Fibroblast of lung (primary cell): Measurements from ENCODE around the gene PPP2R2D. TPM values are rescaled to one million over a fixed set of nuclear protein-coding genes. Genes with fewer than 3 reads are reported as not detected.

ENCODE experiments used
- DNase-seq, 2 donors: peaks; one replicate each; pipeline versions ENCODE4 v3.0.0 to v3.0.0-alpha.2; 2010; ENCODE audit warnings: low read depth in 2 of 2
- H2AFZ ChIP-seq: 2 replicates; pipeline ENCODE4 v1.5.1; 2012; ENCODE audit warnings: low read length, control low read depth, inconsistent platforms
- H3K27ac ChIP-seq: 2 replicates; pipeline ENCODE4 v1.5.1; 2011; ENCODE audit warnings: low read length, control low read depth; ENCODE audit not compliant: insufficient read depth
- H3K27me3 ChIP-seq: 2 replicates; pipeline ENCODE4 v1.5.1; 2011; ENCODE audit warnings: mild to moderate bottlenecking, low read length; ENCODE audit not compliant: control insufficient read depth, insufficient read depth
- H3K36me3 ChIP-seq: 2 replicates; pipeline ENCODE4 v1.5.1; 2011; ENCODE audit warnings: low read length; ENCODE audit not compliant: control insufficient read depth, insufficient read depth
- H3K4me1 ChIP-seq: 2 replicates; pipeline ENCODE4 v1.5.1; 2011; ENCODE audit warnings: low read length; ENCODE audit not compliant: control insufficient read depth, insufficient read depth; ENCODE audit errors: extremely low read depth
- H3K4me2 ChIP-seq: 2 replicates; pipeline ENCODE4 v1.5.1; 2011; ENCODE audit warnings: low read length, control low read depth; ENCODE audit not compliant: insufficient read depth; ENCODE audit errors: extremely low read depth
- H3K4me3 ChIP-seq, 4 experiments: fragments of 200-600 bp in 1 of 4; sonication (generic) in 1 of 4; replicated peaks in 1 of 4; 2 replicates each; pipeline ENCODE4 v1.5.1; 2011 to 2016; ENCODE audit warnings: low read length in 4 of 4, low read depth in 3 of 4, mild to moderate bottlenecking in 3 of 4, control low read depth in 2 of 4, inconsistent platforms in 1 of 4, mixed read lengths in 1 of 4; ENCODE audit not compliant: insufficient read depth in 1 of 4; ENCODE audit errors: control extremely low read depth in 1 of 4
- H3K79me2 ChIP-seq: 2 replicates; pipeline ENCODE4 v1.5.1; 2012; ENCODE audit warnings: mild to moderate bottlenecking, low read length, inconsistent platforms; ENCODE audit not compliant: control insufficient read depth, insufficient read depth
- H3K9ac ChIP-seq: 2 replicates; pipeline ENCODE4 v1.5.1; 2011; ENCODE audit warnings: mild to moderate bottlenecking, low read length, control low read depth; ENCODE audit not compliant: insufficient read depth
- H3K9me3 ChIP-seq: 2 replicates; pipeline ENCODE4 v1.5.1; 2012; ENCODE audit warnings: low read depth, low read length; ENCODE audit not compliant: control insufficient read depth, insufficient read depth
- H4K20me1 ChIP-seq: 2 replicates; pipeline ENCODE4 v1.5.1; 2011; ENCODE audit warnings: low read length; ENCODE audit not compliant: control insufficient read depth, insufficient read depth; ENCODE audit errors: extremely low read depth
- EZH2 ChIP-seq: IDR thresholded peaks from 2 replicates; pipeline ENCODE4 v1.5.1; 2012; ENCODE audit warnings: low read length, control low read depth, mild to moderate bottlenecking; ENCODE audit errors: missing control alignments
- polyA plus RNA-seq, 2 donors: library from polyadenylated mRNA; depleted of rRNA in 1 of 2; stranded (reverse) in 1 of 2; unstranded in 1 of 2; fragments of >200 nt; gene quantifications; 2 replicates each; pipeline ENCODE4 v1.2.1, GENCODE V29; 2011 to 2012; ENCODE audit warnings: missing spikeins in 1 of 2
- total RNA-seq: library from RNA; depleted of rRNA; stranded (reverse); fragments of >200 nt; gene quantifications from 2 replicates; pipeline ENCODE4 v1.2.1, GENCODE V29; 2014
- TF ChIP-seq, protein P1 (sequence below), 2 donors: IDR thresholded peaks in 1 of 2; conservative IDR thresholded peaks in 1 of 2; 1 replicate in 1 of 2; 2 replicates in 1 of 2; pipeline ENCODE4 v1.5.1; 2011 to 2012; ENCODE audit warnings: low read length in 2 of 2, control low read depth in 1 of 2, inconsistent platforms in 1 of 2, low read depth in 1 of 2, mild to moderate bottlenecking in 1 of 2

Gene PPP2R2D
- total and polyA plus RNA-seq, 2 donors (not counting 1 experiment from before 2014, with no cell fraction given) = 23.3 to 25.4 TPM

DNA sequence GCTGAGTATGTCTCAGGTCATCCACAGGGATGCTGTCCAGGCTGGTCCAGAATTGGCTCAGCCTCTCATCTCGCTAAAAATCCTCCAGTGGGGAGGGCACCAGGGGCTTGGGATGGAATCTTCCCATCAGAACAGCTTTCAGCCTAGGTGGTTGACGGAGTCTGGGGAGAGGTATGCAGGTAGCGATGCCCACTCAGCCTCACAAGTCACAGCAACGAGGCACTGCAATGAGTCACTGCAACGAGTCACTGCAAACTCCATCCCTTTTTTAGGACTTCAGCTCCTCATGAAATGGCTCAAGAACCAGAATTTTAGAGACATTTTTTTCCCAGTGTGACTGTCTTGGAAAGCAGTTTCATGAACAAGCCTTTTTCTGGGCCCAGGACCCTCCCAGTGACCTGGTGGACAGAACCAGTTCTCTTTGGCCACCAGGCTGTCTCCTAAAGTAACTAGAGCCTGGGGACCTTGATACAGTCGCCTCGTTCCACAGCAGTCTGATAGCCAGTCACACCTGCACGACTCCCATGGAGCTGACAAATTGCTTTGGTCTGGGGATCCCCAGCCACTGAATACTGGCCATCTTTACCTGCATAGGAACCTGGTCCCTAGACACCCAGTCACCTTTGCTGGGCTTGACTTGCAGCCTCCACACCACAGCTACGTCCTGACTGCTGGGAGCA, 41.3 kb upstream of the PPP2R2D start:
- TF ChIP-seq, protein P1, sequence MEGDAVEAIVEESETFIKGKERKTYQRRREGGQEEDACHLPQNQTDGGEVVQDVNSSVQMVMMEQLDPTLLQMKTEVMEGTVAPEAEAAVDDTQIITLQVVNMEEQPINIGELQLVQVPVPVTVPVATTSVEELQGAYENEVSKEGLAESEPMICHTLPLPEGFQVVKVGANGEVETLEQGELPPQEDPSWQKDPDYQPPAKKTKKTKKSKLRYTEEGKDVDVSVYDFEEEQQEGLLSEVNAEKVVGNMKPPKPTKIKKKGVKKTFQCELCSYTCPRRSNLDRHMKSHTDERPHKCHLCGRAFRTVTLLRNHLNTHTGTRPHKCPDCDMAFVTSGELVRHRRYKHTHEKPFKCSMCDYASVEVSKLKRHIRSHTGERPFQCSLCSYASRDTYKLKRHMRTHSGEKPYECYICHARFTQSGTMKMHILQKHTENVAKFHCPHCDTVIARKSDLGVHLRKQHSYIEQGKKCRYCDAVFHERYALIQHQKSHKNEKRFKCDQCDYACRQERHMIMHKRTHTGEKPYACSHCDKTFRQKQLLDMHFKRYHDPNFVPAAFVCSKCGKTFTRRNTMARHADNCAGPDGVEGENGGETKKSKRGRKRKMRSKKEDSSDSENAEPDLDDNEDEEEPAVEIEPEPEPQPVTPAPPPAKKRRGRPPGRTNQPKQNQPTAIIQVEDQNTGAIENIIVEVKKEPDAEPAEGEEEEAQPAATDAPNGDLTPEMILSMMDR (conservative IDR thresholded peaks at IDR 0.05 in 1 of 2, IDR thresholded peaks at IDR 0.05 in 1 of 2; ENCODE audit: low read depth in 1 of 2, low read length in 2 of 2) = no peak
- TF ChIP-seq EZH2 = no peak
- H3K4me1 ChIP-seq = no peaks in the 10 kb centered on the region
- no peak for DNase-seq

DNA sequence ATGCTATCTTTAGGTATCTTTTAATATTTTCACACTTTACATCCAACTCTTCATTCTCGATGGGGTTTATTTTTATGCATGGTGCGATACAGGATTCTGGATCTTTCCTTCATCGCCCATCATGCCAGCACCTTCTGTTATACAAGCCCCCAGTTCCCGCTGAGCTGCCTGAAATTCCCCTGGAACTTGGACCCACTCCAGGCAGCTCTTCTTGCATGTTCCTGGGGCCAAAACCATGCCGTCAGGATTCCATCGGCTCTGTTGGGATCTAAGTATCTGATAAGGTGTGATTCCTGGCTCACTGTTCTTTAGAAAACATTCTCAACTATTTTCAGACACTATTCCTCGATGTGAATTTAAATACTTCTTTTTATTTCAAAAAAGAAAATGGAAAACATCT, 40.5 kb upstream of the PPP2R2D start:
- H3K79me2 ChIP-seq = no peaks in the 10 kb centered on the region
- no peaks in the 10 kb centered on the region for H3K4me1 ChIP-seq
- TF ChIP-seq, protein P1 (conservative IDR thresholded peaks at IDR 0.05 in 1 of 2, IDR thresholded peaks at IDR 0.05 in 1 of 2; ENCODE audit: low read depth in 1 of 2, low read length in 2 of 2) = no peak
- TF ChIP-seq EZH2 = no peak
- H3K36me3 ChIP-seq = no peaks in the 10 kb centered on the region
- no peaks in the 10 kb centered on the region for H3K27me3 ChIP-seq
- H3K27ac ChIP-seq = no peak overlapping the region
- no peak overlapping the region for H3K4me3 ChIP-seq
- no peak overlapping the region for H3K9ac ChIP-seq
- H3K4me2 ChIP-seq = no peak overlapping the region
- H3K9me3 ChIP-seq = no peaks in the 10 kb centered on the region
- no peak for DNase-seq
- no peaks in the 10 kb centered on the region for H4K20me1 ChIP-seq
- H2AFZ ChIP-seq = no peak overlapping the region

More for the DNA sequence above, 41.3 kb upstream of the PPP2R2D start:
- H2AFZ ChIP-seq = no peak overlapping the region
- no peaks in the 10 kb centered on the region for H3K36me3 ChIP-seq
- H3K4me2 ChIP-seq = no peak overlapping the region
- H3K27me3 ChIP-seq = no peaks in the 10 kb centered on the region
- no peak overlapping the region for H3K27ac ChIP-seq
- H3K9ac ChIP-seq = no peak overlapping the region
- no peaks in the 10 kb centered on the region for H4K20me1 ChIP-seq
- H3K4me3 ChIP-seq = no peak overlapping the region
- no peaks in the 10 kb centered on the region for H3K9me3 ChIP-seq
- no peaks in the 10 kb centered on the region for H3K79me2 ChIP-seq

DNA sequence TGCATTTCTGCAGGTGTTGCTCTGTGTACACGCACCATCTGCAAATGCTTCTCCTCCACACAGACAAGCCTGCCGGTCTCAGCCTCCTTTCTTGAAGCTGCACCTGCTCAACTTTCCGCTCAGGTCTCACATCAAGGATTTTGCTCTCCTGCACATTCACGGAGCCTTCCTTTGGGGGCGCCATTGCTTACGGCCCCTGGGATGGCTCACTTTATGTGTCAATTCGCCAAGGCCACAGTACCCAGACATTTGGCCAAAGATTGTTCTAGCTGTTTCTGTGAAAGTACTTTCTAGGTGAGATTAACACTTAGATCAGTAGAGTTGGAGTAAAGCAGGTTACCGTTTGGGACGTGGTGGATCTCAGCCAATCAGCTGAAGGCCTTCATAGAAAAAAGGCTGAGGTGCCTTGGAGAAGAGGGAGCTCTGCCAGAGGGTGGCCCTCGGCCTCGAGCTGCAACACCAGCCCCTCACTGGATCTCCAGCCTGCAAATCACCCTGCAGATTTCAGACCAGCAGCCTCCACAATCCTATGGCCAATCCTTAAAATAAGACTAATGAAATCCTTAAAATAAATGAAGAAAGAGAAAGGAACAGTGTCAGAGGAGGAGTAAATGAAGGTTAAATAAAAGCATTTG, 39.9 kb upstream of the PPP2R2D start:
- Histone ChIP-seq H3K9me3 (no peaks in the 10 kb centered on the region), H3K9ac (no peak overlapping the region), H3K79me2 (no peaks in the 10 kb centered on the region), H3K4me1 (no peaks in the 10 kb centered on the region), H3K27ac (no peak overlapping the region), H3K27me3 (no peaks in the 10 kb centered on the region), H3K4me2 (no peak overlapping the region), H4K20me1 (no peaks in the 10 kb centered on the region), H2AFZ (no peak overlapping the region), H3K4me3 (no peak overlapping the region), H3K36me3 (no peaks in the 10 kb centered on the region)
- no peak for DNase-seq
- no peak for TF ChIP-seq EZH2
- TF ChIP-seq, protein P1 (conservative IDR thresholded peaks at IDR 0.05 in 1 of 2, IDR thresholded peaks at IDR 0.05 in 1 of 2; ENCODE audit: low read depth in 1 of 2, low read length in 2 of 2) = no peak
